H4 (cell line): Measurements from ENCODE around the gene THADA. TPM values are rescaled to one million over a fixed set of nuclear protein-coding genes. Genes with fewer than 3 reads are reported as not detected.

Experiments
- DNase-seq: peaks from one replicate; pipeline ENCODE4 v3.0.0-alpha.2; 2015; ENCODE audit warnings: low spot score
- total RNA-seq: library from RNA; depleted of rRNA; stranded (reverse); fragments of >200 nt; shearing (Covaris generic); gene quantifications from 2 replicates; pipeline ENCODE4 v1.2.3, GENCODE V29; 2014

THADA gene
- total RNA-seq, 1 experiment from 2014 or later, result 10.9 TPM

DNA sequence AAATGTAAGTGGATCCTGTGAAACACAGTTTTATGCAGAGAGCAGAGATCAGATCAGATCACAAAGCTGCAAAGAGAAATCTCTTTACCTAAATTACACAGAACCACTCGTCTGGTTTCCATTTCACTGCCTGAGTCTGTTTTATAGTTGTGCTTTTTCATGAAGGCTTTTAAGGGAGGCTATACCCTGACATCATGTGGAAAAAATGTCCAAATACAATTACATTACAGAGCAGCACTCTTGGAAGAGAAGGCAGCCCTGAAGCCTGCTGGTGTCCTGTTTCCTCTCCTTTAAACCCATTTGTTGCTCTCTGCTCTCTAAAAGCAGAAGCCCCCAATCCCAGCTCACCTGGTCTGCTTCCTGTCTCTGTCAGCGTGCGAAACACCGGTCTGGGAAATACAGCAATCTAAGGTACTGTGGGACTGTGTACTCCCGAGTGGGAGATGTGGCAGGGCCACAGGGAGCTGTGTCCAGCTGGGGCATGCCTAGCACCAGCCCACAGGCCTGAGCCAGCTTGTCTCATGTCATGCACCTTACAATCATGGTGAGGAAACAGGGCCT is 344.6 kb downstream of the THADA start:
- peak; percentile 32 for DNase-seq

DNA sequence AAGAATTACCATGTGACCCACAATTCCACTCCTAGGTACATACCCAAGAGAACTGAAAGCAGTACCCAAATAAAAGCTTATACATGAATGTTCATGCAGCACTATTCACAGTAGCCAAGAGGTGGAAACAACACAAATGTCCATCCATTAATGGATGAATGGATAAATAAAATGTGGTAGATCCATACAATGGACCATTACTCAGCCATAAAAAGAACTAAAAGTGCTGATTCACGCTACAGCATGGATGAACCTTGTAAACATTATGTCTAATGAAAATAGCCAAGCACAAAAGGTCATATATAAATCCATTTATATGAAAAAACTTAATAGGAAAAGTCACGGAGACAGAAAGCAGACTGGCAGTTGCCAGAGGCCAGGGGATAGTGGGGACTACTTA is 345.8 kb downstream of the THADA start:
- no peak for DNase-seq

DNA sequence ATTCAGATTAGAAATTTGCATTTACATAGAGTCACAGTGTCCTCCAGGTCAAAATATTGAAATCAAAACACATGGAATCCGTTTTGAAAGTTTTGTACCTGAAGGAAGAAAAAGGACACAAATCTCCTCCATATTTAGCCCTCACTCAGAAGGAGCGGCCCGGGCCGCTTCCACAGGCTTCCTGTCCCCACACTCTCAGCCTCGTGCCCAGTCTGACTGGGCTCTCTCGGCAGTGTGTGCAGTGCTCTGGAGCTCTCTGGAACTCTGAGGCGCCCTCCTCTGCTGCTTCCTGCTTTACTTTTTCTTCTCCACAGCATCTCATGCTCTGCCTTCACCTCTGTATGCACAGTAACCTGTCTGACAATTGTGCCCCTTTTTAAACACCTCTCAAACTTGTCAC is 347.2 kb downstream of the THADA start:
- no peak for DNase-seq

DNA sequence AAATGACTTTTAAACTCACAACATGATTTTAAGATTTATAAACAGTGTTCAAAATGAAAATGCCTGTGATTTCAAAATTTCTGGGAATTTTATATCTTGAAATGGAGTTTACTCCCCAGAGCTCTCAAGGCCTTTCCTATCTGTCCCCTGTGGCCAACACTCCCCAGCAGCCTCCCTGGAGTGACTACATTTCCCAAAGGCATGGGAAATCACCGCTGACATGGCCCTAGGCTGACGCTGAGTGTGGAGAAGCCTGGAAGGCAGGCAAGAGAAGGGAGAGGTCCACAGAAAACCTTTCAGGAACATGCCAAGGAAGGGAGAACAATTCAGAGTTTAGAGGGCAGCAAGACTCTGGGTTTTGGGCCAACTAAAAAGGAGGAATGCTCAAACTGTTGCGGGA is 349.2 kb downstream of the THADA start:
- DNase-seq, result no peak

DNA sequence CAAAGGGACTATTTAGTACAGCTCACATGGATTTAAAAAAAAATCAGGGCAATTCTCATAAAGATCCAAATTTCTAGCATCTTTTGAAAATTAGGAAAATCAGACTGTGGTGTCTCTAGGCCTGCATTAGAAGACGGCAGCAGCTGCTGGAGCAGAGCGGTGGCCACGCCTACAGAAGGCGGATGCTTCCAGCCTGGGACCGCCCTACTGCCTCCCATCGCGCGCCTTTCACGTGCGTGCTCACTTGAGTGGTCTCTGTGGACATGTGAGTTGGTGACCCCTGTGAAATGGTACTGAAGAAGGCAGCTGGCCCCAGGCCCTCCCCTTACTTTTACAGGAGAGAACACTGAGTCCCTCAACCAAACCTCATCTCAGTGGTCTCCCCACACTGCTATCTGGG is 354.3 kb downstream of the THADA start:
- DNase-seq, result no peak

DNA sequence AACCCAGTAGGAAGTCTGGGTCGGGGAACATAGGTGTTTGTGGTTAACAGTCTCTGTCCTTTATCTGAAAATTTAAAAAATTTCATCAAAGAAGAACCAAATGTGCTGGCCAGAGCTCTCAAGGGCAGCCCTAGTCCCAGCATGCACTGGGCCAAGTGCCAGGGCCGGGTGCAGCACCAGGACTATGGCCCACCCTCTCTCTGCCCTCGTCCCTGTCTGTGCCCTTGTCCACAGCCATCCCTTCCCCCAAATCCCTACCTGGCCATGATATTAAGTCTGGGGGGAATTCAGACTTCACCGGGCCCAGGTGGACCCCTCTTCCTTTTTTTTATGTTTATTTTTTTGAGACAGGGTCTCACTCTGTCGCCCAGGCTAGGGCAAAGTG is 355.1 kb downstream of the THADA start:
- DNase-seq, result no peak

DNA sequence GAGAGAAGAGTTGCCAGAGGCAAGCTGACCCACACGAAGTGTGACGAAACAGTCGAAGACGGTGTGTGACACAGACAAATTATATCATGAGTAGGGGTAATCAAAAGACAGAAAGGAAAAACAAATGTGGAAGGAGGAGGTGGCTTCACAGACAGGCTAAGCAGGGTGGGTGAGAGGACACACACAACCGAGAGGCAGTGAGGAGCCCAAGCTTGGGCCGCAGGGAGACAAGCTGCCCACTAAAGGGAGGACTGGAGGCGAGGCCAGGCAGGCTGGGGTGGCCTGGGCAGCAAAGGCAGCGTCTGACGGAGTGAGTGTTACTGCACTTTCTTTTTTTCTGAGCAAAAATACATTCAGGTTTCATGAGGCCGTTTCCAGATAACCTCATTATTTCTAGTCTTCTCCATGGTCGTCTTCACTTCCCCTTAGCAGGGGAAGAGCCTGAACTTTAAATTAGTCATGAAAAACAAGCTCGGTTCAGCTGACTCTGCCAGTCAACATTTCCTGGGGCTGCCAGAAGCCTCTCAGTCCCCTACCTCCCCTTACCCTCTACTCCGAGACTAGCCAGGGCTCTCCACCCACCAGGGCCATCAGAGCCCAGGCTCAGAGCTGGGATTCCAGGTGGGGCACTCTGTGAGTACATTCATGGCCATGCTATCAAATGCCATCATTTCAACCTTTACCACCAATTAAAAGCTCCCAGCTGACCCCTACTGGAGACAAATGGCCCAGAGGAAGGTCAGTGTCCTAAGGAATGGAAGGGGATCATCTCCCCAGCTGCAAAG is 355.7 kb downstream of the THADA start:
- no peak for DNase-seq

DNA sequence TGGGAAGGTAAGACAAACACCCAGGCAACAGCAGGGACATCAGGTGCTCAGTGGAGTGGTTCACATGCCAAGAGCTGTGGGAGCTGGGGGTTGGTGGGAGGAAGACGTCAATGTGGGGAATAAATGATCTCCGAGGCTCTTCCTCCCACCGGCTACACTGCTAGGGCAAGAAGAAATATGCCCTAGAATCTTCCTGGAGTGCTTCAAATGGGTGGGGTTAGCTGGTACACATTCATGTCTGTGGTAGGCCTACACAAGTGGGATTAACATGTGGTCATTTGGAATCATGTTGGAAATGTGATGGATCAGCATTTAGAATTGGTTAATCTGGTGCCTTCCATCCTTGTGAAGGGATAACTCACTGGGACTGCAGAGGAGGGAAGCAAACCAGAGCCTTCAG is 357.0 kb downstream of the THADA start:
- DNase-seq, result no peak

DNA sequence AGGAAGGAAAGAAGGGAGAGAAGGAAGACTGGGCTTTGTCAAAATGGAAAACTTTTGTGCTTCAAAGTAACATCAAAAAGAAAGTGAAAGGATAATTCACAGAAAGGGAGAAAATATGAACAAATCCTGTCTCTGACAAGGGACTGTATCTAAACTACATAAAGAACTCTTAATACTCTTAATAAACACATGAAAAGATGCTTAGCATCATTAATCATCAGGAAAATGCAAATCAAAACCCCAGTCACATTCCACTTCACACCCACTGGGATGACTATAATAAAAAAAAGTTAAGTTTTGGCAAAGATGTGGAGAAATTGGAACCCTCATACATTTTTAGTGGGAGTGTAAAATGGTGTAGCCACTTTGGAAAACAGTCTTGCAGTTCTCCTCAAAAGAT is 357.7 kb downstream of the THADA start:
- DNase-seq, result no peak

DNA sequence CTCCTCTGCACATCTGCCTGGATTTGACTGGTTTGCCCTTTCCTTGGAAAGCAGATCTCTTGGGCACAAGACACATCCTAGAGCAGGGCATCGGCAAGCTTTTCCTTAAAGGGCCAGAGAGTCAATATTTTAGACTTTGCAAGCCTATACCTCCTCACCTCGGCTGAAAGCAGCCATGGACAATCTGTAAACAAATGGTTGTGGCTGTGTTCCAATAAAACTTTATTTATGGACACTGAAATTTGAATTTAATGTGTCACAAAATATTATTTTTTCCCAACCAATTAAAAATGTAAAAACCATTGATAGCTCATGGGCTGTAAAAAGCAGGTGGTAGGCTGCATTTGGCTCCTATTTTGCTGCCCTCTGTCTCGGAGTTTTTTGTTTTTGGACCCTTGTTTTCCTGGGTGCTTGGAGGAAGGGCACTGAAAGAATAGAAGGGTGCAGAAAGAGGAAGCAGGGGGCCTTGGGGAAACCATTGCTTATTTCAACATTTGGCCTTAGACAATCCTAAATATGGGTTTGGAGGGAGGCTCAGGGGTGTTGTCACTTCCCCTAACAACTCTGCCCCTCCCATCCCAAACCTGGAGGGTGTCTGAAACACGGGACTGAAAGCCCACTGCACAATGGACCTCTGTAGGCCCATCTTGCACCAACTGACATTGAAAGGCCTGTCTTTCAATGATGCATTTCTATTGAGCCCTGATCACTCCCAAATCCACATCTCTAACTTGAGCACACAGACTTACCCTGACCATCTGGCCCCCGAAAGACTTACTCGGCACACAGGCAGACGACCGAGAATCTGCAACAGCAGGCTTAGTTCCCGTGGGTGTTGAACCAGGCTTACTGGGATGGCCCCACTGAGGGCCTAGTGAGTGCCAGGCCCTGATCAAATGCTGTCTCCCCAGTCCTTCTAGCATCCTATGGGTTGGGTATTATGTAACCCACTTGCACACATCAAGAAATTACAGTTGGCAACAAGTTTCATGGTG is 362.3 kb downstream of the THADA start:
- no peak for DNase-seq

DNA sequence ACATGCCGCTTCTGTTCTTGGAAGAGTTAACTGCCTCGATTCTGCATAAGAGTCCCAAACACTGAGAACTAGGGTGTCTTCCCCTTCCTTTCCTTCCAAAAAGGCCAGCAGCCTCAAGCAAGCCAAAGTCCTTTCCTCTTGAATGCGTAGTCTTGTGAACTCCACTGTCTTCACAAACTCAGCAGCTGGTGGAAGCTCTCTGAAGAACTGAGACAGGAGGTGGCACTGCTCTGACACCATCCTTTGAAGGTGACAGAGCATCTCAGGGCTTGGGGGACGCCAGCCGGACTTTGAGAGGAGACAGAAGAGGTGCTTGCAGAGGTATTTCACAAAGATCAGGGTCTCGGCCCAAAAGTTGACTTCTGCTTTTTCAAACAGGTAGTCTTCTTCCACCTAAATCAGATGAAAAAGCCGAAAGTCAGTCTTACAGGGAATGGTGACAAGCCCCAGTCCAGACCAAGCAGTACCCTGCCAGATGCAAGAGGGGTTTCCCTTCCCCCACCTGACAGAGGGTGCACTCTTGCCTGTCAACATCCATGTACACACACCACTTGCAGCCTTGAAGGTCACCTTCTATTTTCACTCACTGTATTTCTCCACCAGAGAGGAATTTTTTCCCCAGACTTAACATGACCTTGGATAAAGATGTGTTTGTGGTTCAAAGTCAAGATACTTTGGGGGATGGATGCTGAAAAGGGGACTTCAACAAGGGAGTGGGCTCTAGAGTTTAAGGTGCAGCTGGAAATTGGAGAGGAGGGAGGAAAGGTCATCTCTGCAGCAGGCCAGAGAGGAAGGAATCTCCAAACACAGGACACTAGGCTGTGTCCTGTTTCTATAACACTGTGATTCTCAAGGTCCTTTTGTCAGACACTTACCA is 364.6 kb downstream of the THADA start:
- DNase-seq, result no peak

DNA sequence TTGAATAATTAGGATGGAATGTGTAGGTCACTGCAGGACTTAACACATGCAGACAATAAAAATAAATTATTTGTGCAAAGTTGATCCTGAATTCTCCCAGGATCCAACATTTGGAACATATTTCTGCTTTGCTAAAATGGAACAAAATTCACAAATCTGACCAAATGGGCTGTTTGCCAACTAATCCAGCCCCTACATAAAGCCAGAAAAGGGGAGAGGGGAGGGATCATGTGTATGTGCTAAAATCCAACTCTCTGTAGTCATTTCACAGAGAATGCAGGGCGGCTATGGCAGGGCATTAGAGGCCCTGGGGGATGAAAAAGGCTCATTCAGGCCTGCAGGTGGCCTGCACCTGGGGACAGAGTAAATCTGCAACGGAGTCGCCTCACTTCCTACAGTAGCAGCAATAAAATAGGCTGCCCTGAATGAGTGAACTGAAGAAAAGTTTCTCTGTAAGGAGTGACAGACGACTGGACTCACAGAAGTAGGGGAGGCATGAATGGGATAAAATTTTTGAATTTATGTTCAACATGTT is 365.4 kb downstream of the THADA start:
- no peak for DNase-seq

DNA sequence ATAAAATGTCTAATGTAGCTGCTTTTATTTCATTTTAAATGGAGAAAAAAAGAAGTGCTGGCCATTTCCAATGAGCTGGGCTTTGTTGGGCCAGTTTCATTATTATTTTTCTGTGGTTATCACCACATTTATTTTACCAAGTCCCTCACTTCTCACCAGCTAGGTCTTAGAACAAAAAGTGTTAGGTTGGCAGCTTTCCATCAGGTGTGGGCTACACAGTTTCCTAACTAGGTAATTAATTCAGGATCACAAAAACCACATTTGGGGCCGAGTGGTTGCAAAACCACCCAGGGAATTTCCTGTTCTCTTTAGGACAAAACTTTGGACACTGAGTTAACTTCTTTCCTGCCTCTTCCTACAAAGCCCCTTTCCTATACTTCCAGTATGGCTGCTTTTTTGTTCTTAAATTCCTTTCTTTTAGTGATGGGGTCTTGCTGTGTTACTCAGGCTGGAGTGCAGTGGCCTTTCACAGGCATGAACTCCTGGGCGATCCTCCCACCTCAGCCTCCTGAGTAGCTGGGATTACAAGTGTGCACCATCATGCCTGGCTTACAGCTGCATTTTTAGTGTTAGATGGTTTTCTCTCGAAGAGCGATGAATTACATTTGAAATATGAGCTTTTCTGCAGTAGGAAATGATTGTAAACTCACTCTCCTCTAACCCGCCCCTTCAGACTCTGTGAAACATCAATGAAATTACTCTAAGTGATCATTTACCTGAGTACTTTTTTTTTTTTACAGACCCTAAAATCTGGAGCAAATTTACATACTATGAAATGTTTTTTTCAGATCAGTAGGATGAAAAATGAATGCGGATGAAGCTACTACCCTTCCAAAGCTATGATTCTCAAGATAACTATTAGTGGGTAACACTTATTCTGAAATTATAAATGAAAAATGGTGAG is 366.8 kb downstream of the THADA start:
- no peak for DNase-seq

DNA sequence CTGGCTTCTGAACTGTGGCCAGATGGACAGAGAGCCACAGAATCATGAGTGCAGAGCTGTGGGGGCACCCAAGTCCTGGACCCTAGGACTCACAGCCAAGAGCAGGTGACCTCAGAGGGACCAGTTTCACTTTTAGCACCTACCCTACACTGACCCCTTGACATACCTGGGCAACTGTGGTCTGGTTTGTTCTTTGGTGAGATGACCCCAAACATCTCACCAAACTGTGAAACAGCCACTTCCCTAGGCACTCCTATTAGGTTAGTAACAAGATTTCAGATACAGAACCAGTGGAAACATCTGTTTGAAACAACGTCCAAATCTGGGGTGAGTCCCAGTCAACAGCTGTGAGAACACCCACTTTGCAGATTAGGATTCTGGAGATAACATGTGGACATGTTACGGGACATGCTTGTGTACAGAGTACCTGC is 367.5 kb downstream of the THADA start:
- DNase-seq, result no peak

DNA sequence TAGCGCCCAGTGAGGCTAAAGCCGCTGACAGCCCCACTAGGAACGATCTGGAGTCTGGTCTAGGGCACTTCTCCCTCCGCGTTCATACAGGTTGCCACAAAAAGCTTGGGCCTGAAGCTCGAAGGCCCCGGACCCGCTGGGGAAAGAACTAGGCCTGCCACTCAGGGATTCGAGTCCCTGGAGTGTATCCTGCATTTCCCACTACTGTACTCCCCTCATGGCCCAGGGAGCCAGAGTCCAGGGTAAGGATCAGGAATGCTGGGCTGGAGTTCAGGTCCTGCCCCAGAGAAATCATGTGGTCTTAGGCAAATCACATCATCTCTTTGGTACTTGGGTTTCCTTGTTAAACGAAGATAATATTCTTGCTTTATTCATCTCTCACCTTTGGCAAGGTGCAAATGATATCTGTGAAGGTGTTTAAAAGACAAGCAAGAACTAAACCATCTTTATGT is 368.0 kb downstream of the THADA start:
- no peak for DNase-seq

DNA sequence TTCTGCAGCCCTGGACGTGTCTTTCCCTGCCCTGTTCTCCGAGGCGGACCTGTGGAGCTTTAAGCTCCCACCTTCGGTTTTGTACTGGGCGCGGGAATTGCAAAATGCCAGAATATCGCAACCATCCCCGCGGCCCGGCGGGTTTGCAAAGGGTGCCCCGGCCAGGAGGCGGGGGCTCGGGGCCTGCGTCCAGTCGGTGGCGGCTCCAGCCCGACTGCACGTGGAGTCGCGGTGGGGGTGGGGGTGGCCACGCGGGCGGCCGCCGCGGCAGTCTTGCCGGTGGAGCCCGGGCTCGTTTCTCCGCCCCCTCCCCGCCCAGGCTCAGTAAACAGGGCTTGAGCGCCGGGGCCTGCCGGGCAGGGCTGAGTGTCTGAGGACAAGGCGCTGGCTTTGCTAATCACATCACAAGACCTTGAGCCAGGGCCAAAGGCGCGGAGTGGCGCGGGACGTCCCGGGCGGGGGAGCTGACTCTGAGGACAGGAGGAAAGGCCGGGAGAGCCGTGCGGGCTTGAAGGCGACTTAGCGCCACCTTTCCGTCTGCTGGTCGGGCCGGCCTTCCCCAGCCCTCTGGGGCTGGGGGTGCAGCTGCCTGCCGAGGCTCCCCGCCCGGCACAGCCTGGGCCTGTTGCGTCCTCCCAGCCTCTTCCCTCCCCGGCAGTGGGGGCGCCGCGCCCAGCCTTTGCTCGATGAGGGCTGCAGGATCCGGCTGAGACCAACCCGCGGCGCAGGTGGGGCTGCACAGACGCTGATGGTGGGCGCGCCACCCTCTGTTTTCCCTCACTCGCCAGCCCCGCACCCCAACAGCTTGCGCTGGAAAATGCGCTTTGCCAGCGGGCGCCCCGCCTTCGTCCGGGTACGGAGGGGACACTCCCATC is 368.6 kb downstream of the THADA start:
- peak; percentile 71 for DNase-seq

DNA sequence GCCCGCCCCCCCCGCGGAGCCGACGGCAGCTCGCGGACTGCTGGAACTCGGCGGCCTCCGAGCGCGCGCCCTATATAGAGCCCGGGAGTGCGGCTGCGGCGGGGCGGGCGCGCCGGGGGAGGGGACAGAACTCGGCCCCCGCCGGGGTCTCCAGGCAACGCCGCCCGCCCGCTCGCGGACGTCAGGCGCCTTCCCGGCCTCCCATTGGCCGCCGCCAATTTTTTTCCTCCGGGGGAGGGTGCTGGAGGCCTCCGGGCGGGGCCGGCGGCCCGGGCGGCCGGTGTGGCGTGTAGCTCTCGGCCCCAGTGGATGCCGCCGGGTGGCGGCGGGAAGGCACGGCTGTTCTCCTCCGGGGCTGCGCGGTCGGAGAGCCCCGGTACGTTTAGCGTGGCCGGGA is 369.3 kb downstream of the THADA start, which contains the start of gene ZFP36L2:
ZFP36L2 (minus strand) TSS at position 49 of the 397 bp plus-strand sequence. CDS start 291 bp downstream, outside the sequence.
- peak; percentile 80 for DNase-seq

DNA sequence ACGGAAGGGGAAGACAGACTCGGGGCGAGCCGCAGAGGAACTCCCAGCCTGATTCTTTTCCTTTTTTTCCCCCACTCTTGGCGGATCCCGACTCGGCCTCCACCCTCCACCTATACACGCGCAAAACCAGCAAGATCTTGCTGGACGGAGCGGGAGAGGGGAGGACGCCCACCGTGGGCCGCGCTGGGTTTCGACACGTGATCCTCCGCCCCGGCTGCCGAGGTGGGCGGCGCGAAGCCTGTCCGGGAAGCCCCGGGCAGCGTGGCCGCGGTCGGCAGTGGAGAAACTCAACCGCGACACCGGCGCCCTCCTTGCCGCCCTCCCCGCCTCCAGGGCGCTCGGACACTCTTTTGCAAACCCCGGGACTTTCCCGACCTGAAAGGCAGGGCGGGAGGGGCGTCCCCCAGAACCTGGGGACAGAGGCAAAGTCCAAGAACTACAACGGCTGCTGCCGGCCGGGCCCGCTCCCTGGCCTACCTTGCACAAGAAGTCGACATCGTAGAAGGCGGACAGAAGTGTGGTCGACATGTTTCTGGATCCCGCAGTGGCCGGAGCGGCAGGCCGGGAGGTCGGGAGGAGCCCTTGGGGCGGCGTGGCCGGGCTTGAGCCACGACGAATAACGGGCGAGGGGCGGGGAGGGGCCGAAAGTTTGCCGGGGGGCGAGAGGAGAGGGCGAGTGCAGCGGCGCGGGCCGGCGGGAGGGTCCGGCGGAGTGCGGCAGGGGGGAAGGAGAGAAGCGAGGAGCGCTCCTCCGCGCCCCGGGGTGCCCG is 369.9 kb downstream of the THADA start:
- peak; percentile 38 for DNase-seq
